G401.6 (cell line): ENCODE results near the gene PANK3.
A peak's percentile ranks its signal among the peaks of the same experiment; 100 is the strongest.
"Not testable (repeated sequence)": the region's sequence is repeated elsewhere in the genome, so short reads cannot be mapped to it uniquely, and the experiment has no call there.

Source experiments
- FAIRE-seq: peaks from 2 replicates; lab custom pipeline; 2012; peaks lifted over from hg19 to GRCh38; lab: Jason Lieb, UNC

Gene PANK3

GRCh38 chr5:168591302-168592013 is 12.3 kb upstream of the PANK3 start:
- FAIRE-seq: no peak

DNA sequence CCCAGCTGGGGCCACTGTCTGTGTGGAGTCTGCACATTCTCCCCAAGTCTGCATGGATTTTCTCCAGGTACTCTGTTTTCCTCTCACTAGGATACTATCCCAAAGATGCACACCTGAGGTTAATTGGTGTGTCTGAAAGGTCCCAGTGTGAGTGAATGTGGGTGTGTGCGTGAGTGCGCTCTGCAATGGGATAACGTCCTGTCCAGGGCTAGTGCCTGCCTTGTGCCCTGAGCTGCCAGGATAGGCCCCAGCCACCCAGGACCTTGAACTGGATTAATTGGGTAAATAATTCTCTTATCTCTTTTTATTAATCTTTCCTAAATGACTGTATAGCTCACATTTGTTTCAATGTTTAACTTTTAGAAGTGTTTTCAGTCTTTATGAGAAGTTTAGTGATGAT is 11.5 kb upstream of the PANK3 start:
- no peak for FAIRE-seq

GRCh38 chr5:168587987-168588386 is 8.8 kb upstream of the PANK3 start:
- FAIRE-seq: no peak

- FAIRE-seq: no peak
Measured at GRCh38 chr5:168585119-168585856, 6.1 kb upstream of the PANK3 start.

DNA sequence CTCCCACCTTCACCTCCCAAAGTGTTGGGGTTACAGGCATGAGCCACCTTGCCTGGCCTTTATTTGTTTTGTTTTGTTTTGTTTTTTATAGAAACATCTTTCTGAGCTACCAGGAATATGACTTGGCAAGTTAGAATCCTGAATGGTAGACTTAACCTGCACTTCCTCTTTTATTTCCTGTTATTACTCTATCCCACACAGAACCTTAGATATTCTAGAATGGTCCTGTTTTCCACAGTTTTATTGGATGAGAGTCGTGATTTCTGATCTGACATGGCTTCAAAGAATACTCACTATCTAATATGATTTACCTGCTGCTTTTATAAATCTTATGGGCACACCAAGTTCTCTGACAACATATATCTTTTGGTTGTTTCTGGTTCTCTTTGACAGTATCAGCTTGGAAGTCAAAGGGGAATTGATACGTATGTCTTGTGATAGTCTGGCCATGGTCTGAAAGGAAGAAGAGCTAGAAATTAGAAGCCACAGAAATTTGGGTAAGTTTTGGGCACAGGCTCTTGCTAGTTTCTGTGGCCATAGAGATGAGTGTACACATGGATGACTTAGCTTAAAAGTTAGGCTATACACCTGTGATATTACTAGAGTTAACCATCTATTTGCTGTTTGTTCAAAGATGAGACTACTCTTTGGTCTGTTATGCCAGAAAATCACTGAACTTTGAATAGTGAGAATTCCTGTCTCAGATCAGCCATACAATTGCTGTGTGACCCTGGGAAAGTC is 4.7 kb upstream of the PANK3 start:
- FAIRE-seq: no peak

GRCh38 chr5:168580814-168581469 is 1.8 kb upstream of the PANK3 start:
- FAIRE-seq: not testable (repeated sequence)

GRCh38 chr5:168580227-168580508 is 1.0 kb upstream of the PANK3 start:
- FAIRE-seq: no peak

GRCh38 chr5:168579488-168580226 is 489 bp upstream of the PANK3 start:
- FAIRE-seq: peak; percentile 99

DNA sequence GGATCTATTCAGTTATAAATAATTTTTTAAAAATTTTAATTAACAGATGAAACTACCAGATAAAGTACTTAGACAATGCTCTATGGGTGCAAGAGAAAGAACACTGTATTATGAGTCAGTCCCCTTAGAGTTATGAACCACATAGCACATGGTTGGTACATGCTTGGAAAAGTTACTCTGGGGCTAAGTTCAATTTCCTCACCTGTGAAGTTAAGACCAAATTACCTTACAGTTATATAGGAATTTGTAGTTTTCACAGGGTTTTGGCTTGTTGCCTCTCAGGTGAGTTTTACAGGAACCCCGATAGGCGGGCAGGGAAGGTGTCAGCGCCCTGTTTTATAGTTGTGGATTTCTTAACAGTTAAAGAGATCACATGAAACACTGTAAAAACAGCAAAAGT is 1.2 kb downstream of the PANK3 start:
- peak; percentile 15 for FAIRE-seq

GRCh38 chr5:168575391-168576372 is 3.5 kb downstream of the PANK3 start:
- no peak for FAIRE-seq

DNA sequence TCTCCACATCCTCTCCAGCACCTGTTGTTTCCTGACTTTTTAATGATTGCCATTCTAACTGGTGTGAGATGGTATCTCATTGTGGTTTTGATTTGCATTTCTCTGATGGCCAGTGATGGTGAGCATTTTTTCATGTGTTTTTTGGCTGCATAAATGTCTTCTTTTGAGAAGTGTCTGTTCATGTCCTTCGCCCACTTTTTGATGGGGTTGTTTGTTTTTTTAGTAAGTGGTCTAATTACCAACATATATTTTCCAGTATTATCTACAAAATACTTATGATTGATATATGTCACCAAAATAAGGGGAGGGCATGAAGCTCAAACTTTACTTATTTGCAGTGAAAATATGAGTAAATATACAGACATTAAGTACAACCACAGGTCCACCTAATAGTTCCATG is 5.0 kb downstream of the PANK3 start:
- FAIRE-seq: not testable (repeated sequence)

- FAIRE-seq: not testable (repeated sequence)
Measured at GRCh38 chr5:168573663-168574062, 5.5 kb downstream of the PANK3 start.

DNA sequence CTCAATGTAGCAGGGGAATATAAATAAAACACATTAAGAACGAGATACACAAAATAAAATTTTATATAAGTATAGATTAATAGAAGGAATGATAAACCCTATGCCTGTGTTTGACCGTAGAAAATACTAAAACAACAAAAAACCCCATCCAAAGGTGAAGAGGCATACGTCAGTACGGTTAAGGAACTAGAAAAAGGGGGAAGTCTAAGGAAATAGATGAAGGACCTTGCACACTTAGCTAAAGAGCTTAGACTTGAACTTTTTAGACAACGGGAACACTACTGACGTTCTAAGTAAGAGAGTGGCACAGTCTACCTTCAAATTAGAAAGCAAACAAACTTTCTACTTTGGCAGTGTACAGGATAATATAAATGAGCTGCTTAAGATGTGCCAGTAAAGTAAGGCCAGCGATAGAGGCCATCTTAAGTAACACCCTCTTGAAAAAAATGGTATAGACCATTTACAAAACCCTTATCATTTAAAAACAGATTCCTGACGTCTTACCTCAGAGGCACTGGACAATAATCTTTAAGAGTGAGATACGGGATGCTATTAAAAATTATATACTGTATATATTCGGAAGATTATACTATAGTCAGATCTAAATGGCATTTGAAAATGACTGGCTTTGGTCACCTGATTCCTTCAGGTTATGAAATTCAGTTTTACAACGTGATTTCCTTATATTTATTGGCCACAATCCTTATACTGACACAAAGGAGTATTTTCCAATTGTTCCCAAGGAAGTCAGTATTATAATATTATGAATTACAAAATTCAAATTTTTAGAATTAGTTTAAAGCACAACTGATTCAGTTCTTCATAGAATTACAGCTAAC is 8.5 kb downstream of the PANK3 start:
- FAIRE-seq: no peak

DNA sequence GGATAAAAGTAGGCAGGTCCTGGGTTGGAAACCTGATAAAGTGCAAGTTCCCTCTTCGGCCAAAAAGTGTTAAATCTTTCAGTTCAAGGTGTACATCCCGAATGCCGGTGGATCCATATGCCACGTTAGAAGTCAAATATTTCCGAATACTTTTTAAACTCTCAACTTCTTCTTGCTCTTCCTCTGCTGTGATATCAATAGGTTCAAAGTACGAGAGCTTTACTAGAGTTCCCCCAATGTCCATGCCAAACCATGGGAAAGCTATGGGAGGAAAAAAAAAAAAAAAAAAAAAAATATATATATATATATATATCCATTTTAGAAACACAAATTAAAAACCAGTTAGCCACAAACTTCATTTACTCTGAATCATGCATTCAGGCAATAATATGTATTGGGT is 10.4 kb downstream of the PANK3 start:
- no peak for FAIRE-seq

- FAIRE-seq: peak; percentile 33
Measured at GRCh38 chr5:168563959-168564358, 15.2 kb downstream of the PANK3 start.

GRCh38 chr5:168562279-168562678 is 16.9 kb downstream of the PANK3 start:
- FAIRE-seq: no peak

- no peak for FAIRE-seq
Measured at GRCh38 chr5:168557389-168557788, 21.8 kb downstream of the PANK3 start.

DNA sequence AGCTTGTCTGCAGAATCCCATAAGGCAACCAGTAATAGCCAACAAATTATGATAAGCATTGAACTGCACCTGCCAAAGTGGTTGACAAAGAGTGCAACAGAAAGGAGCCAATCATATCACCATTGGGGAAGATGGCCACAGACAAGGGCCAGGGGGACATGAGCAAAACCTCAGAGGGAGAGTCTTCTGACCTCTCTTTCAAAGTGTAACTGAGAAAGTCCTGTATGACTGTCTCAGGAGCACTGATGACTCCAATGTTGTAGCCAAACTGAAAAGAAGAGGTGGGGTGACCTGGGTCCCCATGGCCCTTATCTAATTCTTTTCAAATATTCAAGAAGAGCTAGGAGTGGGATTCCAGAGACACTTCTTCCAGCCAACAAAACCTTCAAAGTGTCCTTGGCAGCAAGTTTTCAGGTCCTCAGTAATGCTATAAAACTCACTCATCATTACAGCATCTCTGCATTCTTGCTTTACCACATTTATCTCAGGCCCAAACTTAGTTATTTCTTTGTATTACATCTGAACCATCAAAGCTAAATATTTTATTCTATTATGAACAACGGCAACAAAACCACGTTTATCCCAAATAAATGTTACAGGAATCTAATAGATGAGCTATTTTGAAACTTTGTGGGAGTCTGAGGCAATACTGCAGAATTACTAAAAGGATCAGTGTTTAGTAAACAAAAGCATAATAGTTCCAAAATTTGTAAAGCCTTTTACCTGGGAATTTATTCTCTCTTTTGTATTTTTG is 25.6 kb downstream of the PANK3 start:
- no peak for FAIRE-seq

DNA sequence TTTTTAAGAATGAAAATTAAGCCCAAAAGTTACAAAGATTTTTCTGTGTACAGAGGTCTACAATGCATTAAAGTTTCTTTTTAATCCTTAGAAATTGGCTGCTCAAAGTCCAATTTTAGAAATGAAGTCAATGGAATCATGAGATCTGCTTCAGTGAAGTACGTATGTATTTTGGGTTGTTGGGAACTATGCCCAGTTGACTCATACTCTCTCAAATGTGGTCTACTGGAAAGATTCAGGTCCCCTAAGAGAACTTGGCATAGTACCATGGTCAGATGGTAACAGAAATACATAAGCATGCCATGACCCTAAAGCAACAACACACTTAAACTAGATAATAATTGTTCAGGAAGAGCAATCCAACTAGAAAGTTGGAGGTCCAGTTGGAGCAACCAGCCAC is 27.0 kb downstream of the PANK3 start:
- FAIRE-seq: no peak
